Islet of Langerhans (tissue), 1 donor: ENCODE results near the gene UTS2R.
"Not testable (repeated sequence)": the region's sequence is repeated elsewhere in the genome, so short reads cannot be mapped to it uniquely, and the experiment has no call there.

Experiments used
- FAIRE-seq: peaks from one replicate; lab custom pipeline; 2011; peaks lifted over from hg19 to GRCh38; lab: Jason Lieb, UNC

The UTS2R gene

DNA sequence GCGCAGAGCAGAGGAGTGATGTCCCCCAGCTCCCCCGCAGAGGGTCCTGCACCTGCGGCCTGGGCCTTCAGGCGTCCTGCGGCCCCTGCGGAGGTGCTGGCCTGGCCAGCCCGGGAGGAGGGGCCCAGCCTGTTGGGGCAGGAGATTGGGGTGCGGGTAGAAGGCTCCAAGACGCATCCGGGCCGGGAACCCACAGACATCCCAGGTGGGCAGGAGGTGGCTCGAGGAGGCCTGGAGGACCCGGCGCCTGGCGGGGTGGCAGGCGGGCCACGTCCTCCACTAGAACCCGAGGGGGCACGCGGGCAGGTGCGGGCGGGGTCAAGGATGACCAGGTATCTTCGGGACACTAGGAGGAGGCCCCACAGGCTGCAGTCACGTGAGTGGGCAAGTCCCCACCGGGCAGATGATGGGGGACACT lies 37.4 kb upstream of the UTS2R start:
- no peak for FAIRE-seq

DNA sequence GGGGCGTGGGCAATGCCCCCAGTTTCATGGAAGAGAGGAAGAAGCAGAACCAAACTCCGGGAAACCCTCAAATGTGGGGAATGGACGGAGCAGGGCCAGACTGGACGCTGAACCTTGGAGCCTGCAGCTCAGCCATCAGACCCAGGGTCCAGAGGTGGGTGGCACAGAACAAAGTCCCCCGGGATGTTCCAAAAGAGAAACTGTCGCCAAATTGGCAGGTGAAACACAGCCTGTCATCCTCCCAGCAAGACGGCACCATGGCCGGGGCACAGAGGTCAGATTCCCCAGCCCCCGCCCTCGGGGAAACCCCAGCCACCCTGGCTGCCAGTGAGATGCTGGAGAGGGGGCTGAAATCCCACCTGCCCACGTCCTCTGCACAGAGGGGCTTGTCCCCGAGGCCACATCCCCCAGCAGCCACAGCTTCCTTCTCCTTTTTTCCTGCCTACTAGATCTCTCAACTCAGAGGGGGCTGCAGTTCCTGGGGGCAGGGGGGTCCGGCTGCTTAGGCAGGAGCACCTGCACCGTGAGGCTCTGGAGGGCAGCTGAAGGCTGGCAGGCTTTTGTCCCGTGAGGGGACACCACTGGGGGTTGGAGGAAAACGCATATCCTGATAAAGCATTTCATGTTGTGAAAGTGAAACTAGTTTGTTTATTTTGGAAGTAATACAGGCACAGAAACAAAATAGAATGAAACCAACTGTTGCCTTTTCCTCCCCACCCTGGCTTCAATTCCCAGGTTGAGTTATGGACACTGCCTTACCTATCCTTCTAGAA lies 36.8 kb upstream of the UTS2R start:
- FAIRE-seq: no peak

DNA sequence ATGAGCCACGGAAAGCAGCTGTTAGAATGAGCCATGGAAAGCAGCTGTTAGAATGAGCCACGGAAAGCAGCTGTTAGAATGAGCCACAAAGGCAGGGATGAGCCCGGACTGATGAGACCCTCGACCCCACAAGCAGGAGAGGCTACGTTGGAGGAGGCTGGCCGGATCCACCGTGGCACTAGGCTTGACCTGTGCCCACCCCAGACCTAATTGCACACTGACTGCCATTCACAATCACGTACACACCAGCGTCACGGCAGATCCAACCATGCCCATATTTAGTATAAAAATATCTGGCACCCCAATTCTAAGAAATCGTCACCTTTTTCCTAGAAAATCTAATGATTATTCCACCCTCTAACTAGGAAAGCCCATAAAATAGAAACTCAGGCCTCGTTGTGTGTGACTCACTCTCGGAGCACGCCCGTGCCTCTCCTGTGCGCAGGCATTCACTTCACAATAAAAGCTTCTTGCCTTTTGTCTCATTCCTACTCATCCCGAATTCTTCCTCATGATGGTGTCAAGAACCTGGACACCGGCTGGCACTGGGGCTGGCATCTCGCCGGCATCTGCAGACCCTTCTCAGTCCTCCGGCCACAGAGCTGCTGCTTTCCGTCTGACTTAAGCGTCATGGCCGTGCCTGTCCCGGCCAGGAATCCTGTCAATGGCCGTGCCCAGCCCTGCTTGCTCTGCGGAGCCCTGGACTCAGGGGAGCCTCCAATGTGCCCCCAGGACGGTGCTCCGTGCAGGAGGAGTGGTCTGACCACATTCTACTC lies 32.5 kb upstream of the UTS2R start:
- FAIRE-seq: no peak

DNA sequence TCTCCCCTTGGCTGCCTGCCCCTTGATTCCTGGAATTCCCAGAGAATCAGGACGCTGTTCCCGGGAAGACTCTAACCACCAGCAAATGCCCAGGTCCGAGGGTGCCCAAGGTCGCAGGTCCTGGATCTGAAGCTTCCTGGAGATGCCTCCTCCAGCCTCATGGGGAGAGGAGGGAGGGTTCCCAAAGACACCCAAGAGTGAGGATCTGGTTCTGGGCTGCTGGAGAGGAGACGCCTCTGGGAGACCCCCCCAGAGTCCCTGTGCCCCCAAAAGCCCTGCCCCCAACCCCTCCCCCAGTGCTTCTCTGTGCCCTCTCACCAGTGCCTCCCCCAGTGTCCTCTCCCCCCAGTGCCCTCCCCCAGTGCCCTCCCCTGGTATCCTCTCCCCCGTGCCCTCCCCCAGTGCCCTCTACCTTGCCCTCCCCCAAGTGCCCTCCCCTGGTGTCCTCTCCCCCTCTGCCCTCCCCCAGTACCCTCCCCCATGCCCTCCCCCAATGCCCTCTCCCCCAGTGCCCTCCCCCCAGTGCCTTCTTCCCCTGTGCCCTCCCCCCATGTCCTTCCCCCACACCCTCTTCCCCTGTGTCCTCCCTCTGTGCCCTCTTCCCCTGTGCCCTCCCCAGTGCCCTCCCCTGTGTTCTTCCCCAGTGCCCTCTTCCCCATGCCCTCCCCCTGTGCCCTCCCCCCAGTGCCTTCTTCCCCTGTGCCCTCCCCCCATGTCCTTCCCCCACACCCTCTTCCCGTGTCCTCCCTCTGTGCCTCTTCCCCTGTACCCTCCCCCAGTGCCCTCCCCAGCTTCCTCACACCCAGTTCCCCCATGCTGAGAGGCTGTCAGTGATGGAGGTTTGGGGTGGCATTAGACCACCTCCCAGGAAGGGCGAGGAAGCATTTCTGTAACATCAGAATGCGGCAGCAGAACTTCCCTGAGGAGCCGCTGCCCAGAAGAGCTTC lies 31.7 kb upstream of the UTS2R start:
- FAIRE-seq: no peak

DNA sequence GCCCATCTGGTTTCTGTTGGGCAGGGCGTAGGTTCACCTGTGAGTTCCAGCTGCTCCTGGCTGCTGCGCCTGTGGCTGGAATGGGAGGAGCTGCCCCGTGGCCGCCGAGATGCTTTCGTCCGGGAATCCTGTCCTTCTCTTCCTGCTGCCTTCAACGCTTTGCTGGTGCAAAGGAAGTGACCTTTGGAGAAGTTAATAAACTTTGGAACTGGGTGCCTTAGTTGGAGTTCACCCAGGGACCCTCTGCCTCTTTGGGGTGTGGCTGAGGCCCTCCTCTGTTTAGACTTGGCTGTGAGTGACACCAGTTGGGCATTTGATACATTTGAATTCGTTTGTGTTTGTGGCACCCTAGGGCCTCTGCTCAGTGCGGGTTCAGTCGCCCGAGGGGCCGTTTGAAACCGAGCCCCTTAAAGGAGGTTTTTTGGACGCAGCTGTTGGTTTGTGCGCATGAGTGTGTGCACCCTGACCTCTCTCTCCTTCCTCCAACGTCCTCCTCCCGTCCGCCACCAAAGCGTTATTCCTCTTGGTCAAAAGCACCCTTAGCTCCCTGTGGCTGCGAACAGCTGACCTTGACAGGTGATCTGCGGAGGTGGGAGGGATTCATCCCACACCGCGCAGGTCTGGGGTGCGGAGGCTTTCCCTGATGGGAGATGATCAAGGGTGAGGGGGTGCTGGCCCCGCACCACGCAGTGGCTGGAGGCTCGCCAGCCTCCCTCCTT lies 29.0 kb upstream of the UTS2R start:
- FAIRE-seq: no peak

DNA sequence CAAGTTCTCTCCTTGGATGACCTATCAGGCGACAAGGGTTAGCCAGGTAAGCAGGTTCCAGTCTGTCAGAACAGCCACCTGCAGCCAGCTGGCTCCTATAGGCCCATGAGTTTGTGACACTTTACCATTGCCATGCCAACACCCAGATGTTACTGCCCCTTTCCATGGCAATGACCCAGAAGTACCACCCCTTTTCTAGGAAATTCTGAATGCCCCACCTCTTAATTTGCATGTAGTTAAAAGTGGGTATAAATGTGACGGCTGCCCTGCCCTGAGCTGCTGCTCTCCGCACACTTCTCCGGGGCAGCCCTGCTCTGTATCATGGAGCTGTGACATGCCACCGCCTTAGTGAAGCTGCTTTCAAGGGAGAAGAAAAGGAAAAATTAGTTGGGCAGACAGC lies 28.0 kb upstream of the UTS2R start:
- FAIRE-seq: no peak

DNA sequence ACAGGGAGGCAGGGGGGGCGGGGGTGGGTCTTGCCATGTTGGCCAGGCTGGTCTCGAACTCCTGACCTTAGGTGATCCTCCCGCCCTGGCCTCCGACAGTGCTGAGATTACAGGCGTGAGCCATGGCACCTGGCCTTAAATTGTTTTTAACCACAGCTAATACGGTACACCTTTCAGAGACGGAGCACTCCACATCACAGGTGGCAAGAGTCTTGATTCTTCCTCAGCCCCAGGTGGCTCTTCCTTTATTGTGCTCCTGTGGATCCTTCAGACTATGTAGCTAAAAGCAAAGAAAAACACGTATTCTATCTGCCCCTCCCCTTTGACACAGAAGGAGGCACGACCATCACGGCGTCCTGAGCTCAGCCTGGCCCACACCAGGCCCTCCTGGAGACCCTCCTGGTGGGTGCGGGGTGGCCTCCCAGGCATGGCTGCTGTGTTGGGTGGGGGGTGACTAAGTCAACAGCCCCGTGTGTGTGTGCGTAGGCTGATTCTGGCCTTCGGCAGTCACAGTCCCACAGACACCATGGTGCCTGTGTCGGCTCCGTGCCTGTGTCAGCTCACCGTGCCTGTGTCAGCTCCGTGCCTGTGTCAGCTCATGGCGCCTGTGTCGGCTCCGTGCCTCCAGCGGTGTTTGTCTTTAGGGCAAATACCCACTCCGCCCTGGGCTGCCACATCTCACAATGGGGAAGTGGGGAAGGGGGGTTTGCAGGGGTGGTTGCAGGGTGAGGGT lies 27.2 kb upstream of the UTS2R start:
- FAIRE-seq: no peak

DNA sequence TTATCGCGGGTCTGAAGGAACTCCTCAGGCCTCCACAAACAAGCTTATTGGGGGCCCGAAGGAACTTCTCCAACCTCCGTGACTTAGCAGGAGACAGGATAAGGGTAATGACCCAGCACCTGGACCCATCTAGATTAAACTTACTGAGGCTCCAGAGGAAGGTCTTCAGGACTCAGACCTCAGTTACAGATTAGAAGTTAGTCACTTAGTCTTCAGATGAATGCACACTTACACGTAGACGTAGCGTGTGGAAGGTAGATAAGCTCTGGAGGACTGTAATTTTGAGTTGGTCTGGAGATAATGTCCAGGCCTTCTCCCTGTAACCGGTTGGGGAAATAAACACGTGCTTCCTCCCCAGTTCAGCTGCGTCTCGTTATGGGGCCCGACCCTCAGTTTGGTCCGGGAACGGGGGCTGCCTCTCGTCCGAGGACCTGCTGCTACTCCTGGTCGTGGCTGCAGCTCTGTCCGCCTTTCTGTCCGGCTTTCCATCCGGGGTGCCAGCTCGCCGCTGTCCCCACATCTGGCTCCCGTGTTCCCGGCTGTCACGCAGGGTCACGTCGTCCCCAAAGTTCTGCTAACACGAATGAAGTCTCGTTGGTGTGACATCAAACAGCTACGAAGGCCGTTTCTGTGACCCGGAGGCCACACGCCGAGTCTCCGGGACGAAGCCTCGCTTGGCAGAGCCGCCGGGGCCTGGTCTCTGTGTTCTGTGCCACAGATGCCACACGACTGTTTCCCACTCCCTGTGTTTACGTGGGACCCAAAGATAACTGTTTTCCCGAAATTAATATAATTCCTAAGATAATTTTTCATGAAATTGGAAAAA lies 26.2 kb upstream of the UTS2R start:
- FAIRE-seq: no peak

DNA sequence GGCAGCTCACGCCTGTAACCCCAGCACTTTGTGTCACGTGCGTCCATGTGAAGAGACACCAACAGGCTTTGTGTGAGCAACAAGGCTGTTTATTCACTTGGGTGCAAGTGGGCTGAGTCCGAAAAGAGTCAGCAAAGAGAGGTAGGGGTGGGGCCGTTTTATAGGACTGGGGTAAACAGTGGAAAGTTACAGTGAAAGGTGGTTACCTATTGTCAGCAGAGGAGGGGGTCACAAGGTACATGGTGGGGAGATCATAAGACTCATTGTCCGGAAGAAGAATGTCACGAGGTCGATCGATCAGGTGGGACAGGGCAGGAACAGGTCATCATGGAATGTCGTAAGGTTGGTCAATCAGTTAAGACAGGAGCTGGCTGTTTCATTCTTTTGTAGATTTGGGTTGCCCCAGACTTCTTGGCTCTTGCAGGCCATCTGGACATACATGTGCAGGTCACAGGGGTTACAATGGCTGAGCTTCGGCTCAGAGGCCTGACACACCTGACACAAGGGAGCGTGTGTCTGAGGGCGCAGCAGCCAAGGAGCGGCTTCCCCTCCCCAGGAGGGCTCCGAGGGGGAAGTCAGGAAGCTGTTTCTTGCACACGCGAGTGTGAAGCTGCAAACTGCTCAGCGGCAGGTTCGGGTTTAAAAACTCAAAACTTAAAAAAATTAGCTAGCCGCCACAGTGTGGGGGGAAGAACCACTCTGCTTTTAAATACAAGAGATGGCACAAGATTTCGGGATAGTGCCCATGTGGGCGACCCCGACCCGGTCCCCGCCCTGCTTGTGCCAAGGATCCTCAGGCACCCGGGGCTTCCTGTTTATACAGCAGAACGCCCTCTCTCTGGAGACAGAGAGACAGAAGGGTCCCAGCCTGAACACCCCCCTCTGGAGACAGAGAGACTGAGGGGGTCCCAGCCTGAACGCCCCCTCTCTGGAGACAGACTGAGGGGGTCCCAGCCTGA lies 24.9 kb upstream of the UTS2R start:
- no peak for FAIRE-seq

DNA sequence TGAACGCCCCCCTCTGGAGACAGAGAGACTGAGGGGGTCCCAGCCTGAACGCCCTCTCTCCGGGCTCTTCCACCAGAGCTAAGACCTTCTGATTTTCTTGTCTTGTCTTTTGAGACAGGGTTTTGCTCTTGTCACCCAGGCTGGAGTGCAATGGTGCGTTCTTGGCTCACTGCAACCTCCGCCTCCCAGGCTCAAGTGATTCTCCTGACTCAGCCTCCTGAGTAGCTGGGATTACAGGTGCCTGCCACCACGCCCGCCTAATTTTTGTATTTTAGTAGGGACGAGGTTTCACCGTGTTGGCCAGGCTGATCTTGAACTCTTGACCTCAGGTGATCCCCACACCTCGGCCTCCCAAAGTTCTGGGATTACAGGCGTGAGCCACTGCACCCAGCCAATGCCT lies 23.6 kb upstream of the UTS2R start:
- not testable (repeated sequence) for FAIRE-seq

DNA sequence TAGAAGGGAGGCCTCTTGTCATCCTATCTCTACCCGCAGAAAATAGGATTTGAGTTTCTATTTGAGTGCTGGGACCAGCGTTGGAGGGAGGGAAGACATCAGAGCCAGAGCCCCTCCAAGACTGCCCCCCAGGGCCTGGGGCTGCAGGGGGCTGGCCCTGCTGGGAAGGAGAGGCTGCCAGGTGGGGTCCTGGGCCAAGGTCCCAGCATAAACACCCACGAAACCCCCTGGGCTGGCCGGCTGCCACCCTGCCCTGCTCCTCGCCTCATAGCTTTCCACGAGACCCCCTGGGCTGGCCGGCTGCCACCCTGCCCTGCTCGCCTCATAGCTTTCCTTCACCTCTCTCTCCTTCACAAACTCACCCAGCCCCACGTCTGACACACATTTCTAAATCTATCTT lies 23.1 kb upstream of the UTS2R start:
- FAIRE-seq: no peak

DNA sequence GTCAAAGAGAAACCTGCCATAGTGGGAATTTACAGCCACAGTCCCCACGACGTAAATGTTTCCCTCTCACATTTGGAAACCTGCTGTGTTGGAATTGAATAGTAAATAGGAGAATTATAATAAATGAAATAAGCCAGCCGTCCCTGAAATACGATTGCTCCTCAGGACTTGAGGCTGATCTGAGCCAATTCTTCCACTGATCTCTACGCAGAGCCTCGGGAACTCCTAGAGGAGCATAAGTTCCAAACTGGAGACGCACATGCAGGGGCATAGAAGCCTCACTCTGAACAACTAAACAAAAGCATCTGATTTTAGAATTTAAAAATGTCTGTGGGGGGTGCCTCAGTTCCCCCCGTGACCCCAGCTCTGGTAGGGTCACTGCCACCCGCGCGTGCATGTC lies 22.7 kb upstream of the UTS2R start:
- no peak for FAIRE-seq

DNA sequence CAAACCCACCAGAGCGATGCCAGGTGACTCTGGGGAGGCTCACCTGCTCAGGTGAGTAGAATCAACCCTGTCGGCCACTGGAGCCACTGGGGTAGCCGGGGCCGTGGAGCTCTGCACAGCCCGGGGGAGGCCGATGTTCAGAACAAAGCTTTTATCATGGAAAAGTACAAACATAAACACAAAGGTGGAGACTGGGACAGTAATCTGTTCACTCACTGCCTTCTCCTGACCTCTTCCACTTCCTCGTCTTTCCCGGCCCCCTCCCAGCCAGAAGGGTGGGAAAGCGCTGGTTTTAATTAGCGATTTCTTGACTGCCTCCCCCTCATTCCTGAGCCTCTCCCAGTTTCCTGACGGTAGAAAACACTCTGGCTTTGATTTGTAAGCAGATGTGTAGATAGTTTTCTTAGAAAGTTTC lies 22.3 kb upstream of the UTS2R start:
- no peak for FAIRE-seq

DNA sequence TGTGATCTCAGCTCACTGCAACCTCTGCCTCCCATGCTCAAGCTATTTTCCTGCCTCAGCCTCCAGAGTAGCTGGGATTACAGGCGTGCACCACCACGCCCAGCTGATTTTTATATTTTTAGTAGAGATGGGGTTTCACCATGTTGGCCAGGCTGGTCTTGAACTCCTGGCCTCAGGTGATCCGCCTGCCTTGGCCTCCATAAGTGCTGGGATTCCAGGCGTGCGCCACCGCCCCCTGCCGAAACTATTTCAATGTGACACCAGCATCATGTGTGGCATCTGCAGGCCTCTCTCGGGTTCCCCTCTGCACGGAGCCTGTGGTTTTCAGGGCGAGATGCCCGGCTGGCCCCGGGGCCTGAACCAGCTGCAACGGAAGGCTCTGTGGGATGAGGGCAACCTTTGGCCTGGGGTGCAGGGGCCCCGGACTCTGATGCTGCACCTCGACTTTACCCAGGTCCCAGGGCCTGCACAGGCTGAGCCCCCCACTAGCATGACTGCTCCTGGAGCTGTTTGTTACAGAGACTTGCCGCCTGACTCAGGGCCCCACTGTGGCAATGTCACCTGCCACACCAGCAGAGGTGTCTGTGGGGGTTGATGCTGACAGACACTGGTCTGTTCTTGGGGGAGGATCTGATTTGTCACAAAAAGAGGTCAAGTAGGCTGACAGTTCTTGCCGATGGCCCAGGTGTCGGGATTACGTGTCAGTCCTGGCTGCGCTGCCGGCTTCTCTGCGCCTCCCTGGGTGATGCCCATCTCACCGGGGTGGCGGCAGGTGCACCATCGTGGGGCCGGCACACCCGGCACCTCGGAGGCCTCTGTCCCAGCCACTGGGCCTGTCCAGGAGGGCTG lies 21.2 kb upstream of the UTS2R start:
- FAIRE-seq: no peak

DNA sequence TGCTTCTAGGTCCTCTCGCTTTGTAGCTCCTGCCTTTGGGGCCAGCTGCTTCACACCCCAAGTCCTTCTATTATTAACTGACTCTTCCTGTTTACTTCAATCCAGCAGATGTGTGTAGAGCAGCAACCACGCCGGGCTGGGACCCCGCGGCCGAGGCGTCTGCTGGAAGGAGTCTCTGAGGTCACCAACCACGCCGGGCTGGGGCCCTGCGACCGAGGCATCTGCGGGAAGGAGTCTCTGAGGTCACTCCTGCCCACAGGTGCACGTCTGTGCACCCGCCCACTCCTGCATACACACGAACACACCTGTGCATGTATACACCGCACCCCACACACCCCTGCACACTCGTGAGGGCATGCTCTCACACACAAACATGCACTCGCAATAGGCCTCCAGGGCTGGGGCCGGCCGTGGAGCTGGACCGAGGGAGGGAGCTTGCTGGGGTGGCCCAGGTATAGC lies 20.3 kb upstream of the UTS2R start:
- FAIRE-seq: no peak

DNA sequence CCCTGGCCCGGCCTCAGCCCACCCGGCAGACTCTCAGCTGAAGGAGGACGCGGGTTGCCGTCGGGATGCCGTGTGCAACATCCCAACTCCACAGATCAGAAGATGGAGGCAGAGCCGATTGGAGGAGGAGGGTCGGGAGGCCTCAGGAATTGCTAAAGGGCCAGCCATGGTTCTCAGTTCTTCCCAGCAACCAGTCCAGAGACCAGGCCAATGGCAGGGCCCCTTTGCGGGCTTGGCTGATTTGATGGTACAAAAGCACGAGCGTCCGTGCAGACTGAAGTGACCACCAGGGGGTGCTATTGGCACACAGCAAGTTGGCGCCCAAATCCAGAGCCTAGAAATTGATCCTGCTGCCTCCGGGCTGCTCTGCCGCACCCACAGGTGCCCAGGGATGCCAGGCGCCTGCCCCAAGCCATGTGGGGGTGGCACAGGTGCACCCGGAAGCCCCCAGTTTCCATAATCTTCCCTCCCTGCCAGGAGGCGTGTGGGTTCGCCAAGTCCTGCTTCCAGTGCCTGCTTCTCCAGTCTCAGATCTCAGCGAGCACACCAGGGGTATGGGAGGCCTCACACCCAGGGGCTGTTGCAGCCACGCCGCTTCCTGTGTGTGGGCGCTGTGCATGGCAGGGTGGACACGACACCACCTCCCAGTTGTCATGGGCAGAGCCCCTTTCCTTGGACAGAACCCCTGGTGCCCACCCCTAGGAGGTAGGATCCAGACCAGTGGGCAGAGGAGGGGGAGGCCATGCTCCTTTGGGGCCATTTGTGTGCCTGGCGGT lies 19.7 kb upstream of the UTS2R start:
- FAIRE-seq: peak; percentile 36

DNA sequence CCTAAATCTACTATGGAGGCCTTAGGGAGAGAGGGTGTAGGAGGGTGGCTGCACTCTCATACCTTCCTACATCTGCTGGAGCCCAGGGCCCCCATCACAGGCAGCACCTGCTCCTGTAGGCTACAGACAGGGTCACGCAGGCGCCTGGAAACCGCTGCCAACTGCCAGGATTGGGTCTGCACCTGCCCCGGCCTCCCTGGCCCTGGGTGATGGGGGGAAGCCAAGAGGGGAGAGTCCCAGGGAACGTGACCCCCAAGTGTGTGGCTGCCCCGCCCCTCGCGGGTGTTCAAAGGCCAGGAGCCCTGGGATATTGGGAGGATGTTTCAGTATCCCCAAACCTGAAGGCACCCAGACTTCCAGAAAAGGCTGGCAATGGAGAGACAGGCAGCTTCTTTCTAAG lies 18.1 kb upstream of the UTS2R start:
- FAIRE-seq: no peak
